Fibroblast of skin of scalp (primary cell): Measurements from ENCODE around the gene EFCAB9.

ENCODE experiments used
- DNase-seq: peaks from one replicate; pipeline ENCODE4 v3.0.0-alpha.2; 2013

Gene EFCAB9

GRCh38 chr5:172245046-172245445 is 51.1 kb downstream of the EFCAB9 start:
- no peak for DNase-seq

- DNase-seq, result peak; percentile 4
These were observed 51.7 kb downstream of the EFCAB9 start for GRCh38 chr5:172245703-172246125.

- DNase-seq, result no peak
These were observed 54.7 kb downstream of the EFCAB9 start for GRCh38 chr5:172248637-172249036.

GRCh38 chr5:172251419-172251818 is 57.4 kb downstream of the EFCAB9 start:
- no peak for DNase-seq

- no peak for DNase-seq
These were observed 58.5 kb downstream of the EFCAB9 start for GRCh38 chr5:172252501-172252900.
